CD14-positive monocyte (primary cell): ENCODE measurements around the gene IGF2BP3. TPM values are rescaled to one million over a fixed set of nuclear protein-coding genes. Genes with fewer than 3 reads are reported as not detected.

Source experiments
- DNase-seq, 3 donors: peaks; one replicate each; pipeline ENCODE4 v3.0.0-alpha.2; 2011 to 2022
- H2AFZ ChIP-seq: 2 replicates; pipeline ENCODE4 v1.6.0; 2012; ENCODE audit warnings: mild to moderate bottlenecking, low read depth, low read length, inconsistent platforms; ENCODE audit not compliant: insufficient read depth, poor library complexity, severe bottlenecking
- H3K27ac ChIP-seq, 2 donors: 1 replicate in 1 of 2; 2 replicates in 1 of 2; pipeline ENCODE4 v1.5.1; 2012 to 2013; ENCODE audit warnings: low read length in 2 of 2, control low read depth in 1 of 2, inconsistent platforms in 1 of 2, low read depth in 1 of 2, mild to moderate bottlenecking in 1 of 2
- H3K27me3 ChIP-seq, 2 donors: one replicate each; pipeline versions ENCODE4 v1.6.0 to v1.6.1; 2011 to 2013; ENCODE audit warnings: low read length in 2 of 2; ENCODE audit not compliant: control insufficient read depth in 2 of 2, insufficient read depth in 2 of 2
- H3K36me3 ChIP-seq, 2 donors: replicated peaks in 1 of 2; 1 replicate in 1 of 2; 2 replicates in 1 of 2; pipeline versions ENCODE4 v1.5.1 to v1.6.1; 2012 to 2013; ENCODE audit warnings: low read length in 2 of 2, control low read depth in 1 of 2, inconsistent platforms in 1 of 2, mild to moderate bottlenecking in 1 of 2; ENCODE audit not compliant: insufficient read depth in 2 of 2, control insufficient read depth in 1 of 2
- H3K4me1 ChIP-seq, 2 donors: 1 replicate in 1 of 2; 2 replicates in 1 of 2; pipeline versions ENCODE4 v1.5.1 to v1.6.1; 2012 to 2013; ENCODE audit warnings: low read length in 2 of 2, control low read depth in 1 of 2, inconsistent platforms in 1 of 2, mild to moderate bottlenecking in 1 of 2, moderate library complexity in 1 of 2; ENCODE audit not compliant: insufficient read depth in 2 of 2, control insufficient read depth in 1 of 2
- H3K4me2 ChIP-seq: replicated peaks from 2 replicates; pipeline ENCODE3; 2012; ENCODE audit warnings: low read length, moderate library complexity, mild to moderate bottlenecking; ENCODE audit not compliant: poor library complexity, severe bottlenecking; ENCODE audit errors: extremely low read depth
- H3K4me3 ChIP-seq, 3 experiments: fragments of 200-600 bp in 1 of 3; sonication (generic) in 1 of 3; replicated peaks in 1 of 3; 1 replicate in 2 of 3; 2 replicates in 1 of 3; pipeline ENCODE4 v1.5.1; 2011 to 2013; ENCODE audit warnings: low read length in 3 of 3, mild to moderate bottlenecking in 3 of 3, control low read depth in 2 of 3, low read depth in 2 of 3, inconsistent platforms in 1 of 3, moderate library complexity in 1 of 3
- H3K79me2 ChIP-seq: 2 replicates; pipeline ENCODE4 v1.6.0; 2012; ENCODE audit warnings: mild to moderate bottlenecking, control low read depth, inconsistent platforms, low read length, moderate library complexity; ENCODE audit not compliant: insufficient read depth
- H3K9ac ChIP-seq: 2 replicates; pipeline ENCODE4 v1.6.0; 2017; ENCODE audit warnings: low read length, mild to moderate bottlenecking; ENCODE audit not compliant: insufficient read depth, poor library complexity, severe bottlenecking
- H3K9me3 ChIP-seq, 2 donors: replicated peaks in 1 of 2; 1 replicate in 1 of 2; 2 replicates in 1 of 2; pipeline versions ENCODE4 v1.5.1 to v1.6.1; 2012 to 2013; ENCODE audit warnings: low read length in 2 of 2, control low read depth in 1 of 2; ENCODE audit not compliant: control insufficient read depth in 1 of 2, insufficient read depth in 1 of 2
- H4K20me1 ChIP-seq: 2 replicates; pipeline ENCODE4 v1.6.0; 2012; ENCODE audit warnings: mild to moderate bottlenecking, low read length, control low read depth, moderate library complexity; ENCODE audit not compliant: insufficient read depth
- H3K27ac Mint-ChIP-seq, 7 donors: one replicate each; pipeline ENCODE4 v1.8.0; 2020; ENCODE audit warnings: mild to moderate bottlenecking in 7 of 7, mixed read lengths in 7 of 7, moderate library complexity in 6 of 7, inconsistent platforms in 2 of 7
- H3K27me3 Mint-ChIP-seq, 3 donors: one replicate each; pipeline ENCODE4 v1.8.0; 2021 to 2022; ENCODE audit warnings: low read depth in 3 of 3, mild to moderate bottlenecking in 3 of 3, mixed read lengths in 3 of 3, moderate library complexity in 3 of 3, inconsistent platforms in 1 of 3
- H3K36me3 Mint-ChIP-seq, 2 donors: one replicate each; pipeline ENCODE4 v1.8.0; 2020; ENCODE audit warnings: mixed read lengths in 2 of 2, inconsistent platforms in 1 of 2, mild to moderate bottlenecking in 1 of 2
- H3K4me1 Mint-ChIP-seq: one replicate; pipeline ENCODE4 v1.8.0; 2020; ENCODE audit warnings: mild to moderate bottlenecking, mixed read lengths
- H3K4me3 Mint-ChIP-seq, 2 donors: one replicate each; pipeline ENCODE4 v1.8.0; 2020; ENCODE audit warnings: mild to moderate bottlenecking in 2 of 2, mixed read lengths in 2 of 2, moderate library complexity in 1 of 2
- H3K9me3 Mint-ChIP-seq, 7 donors: one replicate each; pipeline ENCODE4 v1.8.0; 2020 to 2022; ENCODE audit warnings: mixed read lengths in 7 of 7, mild to moderate bottlenecking in 6 of 7, moderate library complexity in 6 of 7, inconsistent platforms in 2 of 7
- CTCF ChIP-seq: fragments of 200-600 bp; IDR thresholded peaks from one replicate; pipeline ENCODE4 v1.8.0; 2022; ENCODE audit warnings: antibody characterized with exemption, mild to moderate bottlenecking
- WGBS: methylation state at CpG from one replicate; pipeline ENCODE4 v1.1.5; 2013; ENCODE audit warnings: missing lambda C conversion rate; ENCODE audit not compliant: insufficient coverage; 5-methylcytosine and 5-hydroxymethylcytosine counted together
- intact Hi-C, 2 donors: fragments of 100-400 bp; cut with micrococcal nuclease; formaldehyde crosslinking; loops; one replicate each; pipeline versions ENCODE4 v1.15.0 to v1.15.1; 2023
- polyA plus RNA-seq, 3 donors: library from polyadenylated mRNA; depleted of rRNA in 1 of 3; unstranded in 2 of 3; stranded (reverse) in 1 of 3; fragments of 300-500 nt in 2 of 3; fragments of >200 nt in 1 of 3; fragmentation: Illumina TruSeq in 2 of 3; gene quantifications; 1 replicate in 2 of 3; 2 replicates in 1 of 3; pipeline ENCODE4 v1.2.3, GENCODE V29; 2012 to 2021

The IGF2BP3 gene
- polyA plus RNA-seq, 3 donors = 0.60 to 5.3 (median 3.2) TPM

GRCh38 chr7:23369100-23369499, 101.2 kb downstream of the IGF2BP3 start:
- H3K4me2 ChIP-seq = no peak overlapping the region
- H3K9me3 Mint-ChIP-seq = no peaks in the 10 kb centered on the region
- H3K4me3 ChIP-seq = no peak overlapping the region
- no peaks in the 10 kb centered on the region for H3K27me3 ChIP-seq
- intact Hi-C loops = no loop called here
- H3K27ac Mint-ChIP-seq = no peak overlapping the region
- no peak overlapping the region for H3K9ac ChIP-seq
- peaks cover 0 to 8% of the 10 kb centered on the region in 2 donors for H3K4me1 ChIP-seq
- no peak for TF ChIP-seq CTCF
- no peaks in the 10 kb centered on the region for H3K79me2 ChIP-seq
- peaks cover 15% of the 10 kb centered on the region for H3K4me1 Mint-ChIP-seq
- H3K4me3 Mint-ChIP-seq = no peak overlapping the region
- no peaks in the 10 kb centered on the region for H3K36me3 Mint-ChIP-seq
- 98% methylated on average over 4 of the region's 4 CpGs for WGBS
- no peak for DNase-seq
- no peak overlapping the region for H2AFZ ChIP-seq
- H3K27me3 Mint-ChIP-seq = peaks cover 1% of the 10 kb centered on the region in 3 donors
- no peaks in the 10 kb centered on the region for H3K36me3 ChIP-seq
- H3K27ac ChIP-seq = no peak overlapping the region
- no peaks in the 10 kb centered on the region for H3K9me3 ChIP-seq
- no peaks in the 10 kb centered on the region for H4K20me1 ChIP-seq

GRCh38 chr7:23358152-23358674, 112.1 kb downstream of the IGF2BP3 start:
- Histone ChIP-seq H3K79me2 (no peaks in the 10 kb centered on the region), H3K4me2 (no peak overlapping the region), H3K27me3 (no peaks in the 10 kb centered on the region), H3K4me3 (no peak overlapping the region), H3K36me3 (no peaks in the 10 kb centered on the region), H3K4me1 (no peaks in the 10 kb centered on the region), H3K9ac (no peak overlapping the region), H3K9me3 (no peaks in the 10 kb centered on the region), H2AFZ (no peak overlapping the region), H3K27ac (no peak overlapping the region), H4K20me1 (no peaks in the 10 kb centered on the region)
- H3K4me1 Mint-ChIP-seq = peaks cover 3% of the 10 kb centered on the region
- H3K36me3 Mint-ChIP-seq = no peaks in the 10 kb centered on the region
- WGBS = 95% methylated on average over 2 of the region's 2 CpGs
- peaks cover 0 to 5% (median 3%) of the 10 kb centered on the region in 7 donors for H3K9me3 Mint-ChIP-seq
- intact Hi-C loops = no loop called here
- no peak for DNase-seq
- no peak overlapping the region for H3K27ac Mint-ChIP-seq
- H3K4me3 Mint-ChIP-seq = no peak overlapping the region
- no peak for TF ChIP-seq CTCF
- H3K27me3 Mint-ChIP-seq = peaks cover 4 to 8% (median 6%) of the 10 kb centered on the region in 3 donors
